ENCODE results near the gene FKBP8.

GRCh38 chr19:18531485-18531884 is 11.9 kb downstream of the FKBP8 start:
- TF ChIP-seq, protein P1, sequence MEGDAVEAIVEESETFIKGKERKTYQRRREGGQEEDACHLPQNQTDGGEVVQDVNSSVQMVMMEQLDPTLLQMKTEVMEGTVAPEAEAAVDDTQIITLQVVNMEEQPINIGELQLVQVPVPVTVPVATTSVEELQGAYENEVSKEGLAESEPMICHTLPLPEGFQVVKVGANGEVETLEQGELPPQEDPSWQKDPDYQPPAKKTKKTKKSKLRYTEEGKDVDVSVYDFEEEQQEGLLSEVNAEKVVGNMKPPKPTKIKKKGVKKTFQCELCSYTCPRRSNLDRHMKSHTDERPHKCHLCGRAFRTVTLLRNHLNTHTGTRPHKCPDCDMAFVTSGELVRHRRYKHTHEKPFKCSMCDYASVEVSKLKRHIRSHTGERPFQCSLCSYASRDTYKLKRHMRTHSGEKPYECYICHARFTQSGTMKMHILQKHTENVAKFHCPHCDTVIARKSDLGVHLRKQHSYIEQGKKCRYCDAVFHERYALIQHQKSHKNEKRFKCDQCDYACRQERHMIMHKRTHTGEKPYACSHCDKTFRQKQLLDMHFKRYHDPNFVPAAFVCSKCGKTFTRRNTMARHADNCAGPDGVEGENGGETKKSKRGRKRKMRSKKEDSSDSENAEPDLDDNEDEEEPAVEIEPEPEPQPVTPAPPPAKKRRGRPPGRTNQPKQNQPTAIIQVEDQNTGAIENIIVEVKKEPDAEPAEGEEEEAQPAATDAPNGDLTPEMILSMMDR (optimal IDR thresholded peaks at IDR 0.05 in 1 of 3, IDR thresholded peaks at IDR 0.05 in 1 of 3, conservative IDR thresholded peaks at IDR 0.05 in 1 of 3; ENCODE audit: extremely low read depth in 1 of 3, insufficient read depth in 2 of 3, low read length in 3 of 3): no peak
- no peak for TF ChIP-seq EZH2 (IDR thresholded peaks at IDR 0.05; ENCODE audit: low read length)

Data from keratinocyte (primary cell).